ENCODE measurements around the gene MKNK2. TPM values are rescaled to one million over a fixed set of nuclear protein-coding genes. Genes with fewer than 3 reads are reported as not detected.
"Not testable (repeated sequence)": the region's sequence is repeated elsewhere in the genome, so short reads cannot be mapped to it uniquely, and the experiment has no call there.

Gene MKNK2
- total RNA-seq, 1 donor from 2014 or later: 97.1 TPM

DNA sequence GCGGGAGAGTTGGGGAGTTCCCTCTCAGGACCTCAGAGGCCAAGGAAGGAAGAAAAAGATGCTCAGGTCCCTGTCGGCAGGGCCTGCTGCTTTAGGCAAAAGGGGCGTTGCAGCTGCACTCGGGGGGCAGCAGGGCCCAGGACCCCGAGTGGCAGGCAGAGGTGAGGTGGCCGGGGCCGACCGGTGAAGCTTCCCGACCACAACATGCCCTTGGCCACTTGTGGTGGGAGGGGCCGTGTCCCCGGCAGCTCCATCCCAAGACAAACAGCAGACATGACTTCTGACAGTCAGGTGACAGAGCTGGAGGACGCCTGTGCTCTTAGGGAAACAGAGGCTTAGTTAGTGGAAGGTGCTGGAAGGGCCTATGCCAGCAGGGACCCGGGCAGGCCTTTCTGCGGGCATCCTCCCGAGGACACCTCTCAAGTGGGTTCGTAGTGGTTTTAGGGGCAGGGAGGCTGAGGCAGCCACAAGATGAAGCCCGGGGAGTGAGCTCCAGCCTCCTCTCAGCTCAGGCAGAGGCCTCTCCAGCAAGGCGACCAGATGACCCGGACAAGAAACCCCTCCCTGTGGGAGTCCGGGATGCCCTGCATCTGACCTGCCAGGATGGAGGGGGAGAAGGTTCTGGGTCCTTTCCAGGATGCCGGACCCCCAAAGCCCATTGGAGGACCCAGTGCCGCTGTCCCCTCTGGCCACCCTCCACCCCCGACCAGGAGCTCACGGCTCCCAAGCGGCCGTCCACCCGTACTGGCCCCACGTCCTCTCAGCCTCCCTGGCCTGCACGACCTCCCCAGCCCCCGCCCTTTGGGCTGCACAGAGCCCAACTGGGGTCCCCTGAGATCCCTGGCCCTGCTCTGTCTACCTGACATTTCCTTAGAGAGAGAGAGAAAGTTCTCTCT, 59.8 kb downstream of the MKNK2 start:
- Mint-ChIP-seq H3K27ac (no peak overlapping the region), H3K27me3 (ENCODE audit: low read depth) (no peaks in the 10 kb centered on the region), H3K9me3 (no peaks in the 10 kb centered on the region), H3K4me3 (no peak overlapping the region), H3K4me1 (no peaks in the 10 kb centered on the region), H3K36me3 (peaks cover 24% of the 10 kb centered on the region)
- no peak for TF ChIP-seq CTCF (IDR thresholded peaks at IDR 0.05; ENCODE audit: unreplicated experiment)
- DNase-seq (ENCODE audit: low spot score in 2 of 2, unreplicated experiment in 2 of 2): no peak

DNA sequence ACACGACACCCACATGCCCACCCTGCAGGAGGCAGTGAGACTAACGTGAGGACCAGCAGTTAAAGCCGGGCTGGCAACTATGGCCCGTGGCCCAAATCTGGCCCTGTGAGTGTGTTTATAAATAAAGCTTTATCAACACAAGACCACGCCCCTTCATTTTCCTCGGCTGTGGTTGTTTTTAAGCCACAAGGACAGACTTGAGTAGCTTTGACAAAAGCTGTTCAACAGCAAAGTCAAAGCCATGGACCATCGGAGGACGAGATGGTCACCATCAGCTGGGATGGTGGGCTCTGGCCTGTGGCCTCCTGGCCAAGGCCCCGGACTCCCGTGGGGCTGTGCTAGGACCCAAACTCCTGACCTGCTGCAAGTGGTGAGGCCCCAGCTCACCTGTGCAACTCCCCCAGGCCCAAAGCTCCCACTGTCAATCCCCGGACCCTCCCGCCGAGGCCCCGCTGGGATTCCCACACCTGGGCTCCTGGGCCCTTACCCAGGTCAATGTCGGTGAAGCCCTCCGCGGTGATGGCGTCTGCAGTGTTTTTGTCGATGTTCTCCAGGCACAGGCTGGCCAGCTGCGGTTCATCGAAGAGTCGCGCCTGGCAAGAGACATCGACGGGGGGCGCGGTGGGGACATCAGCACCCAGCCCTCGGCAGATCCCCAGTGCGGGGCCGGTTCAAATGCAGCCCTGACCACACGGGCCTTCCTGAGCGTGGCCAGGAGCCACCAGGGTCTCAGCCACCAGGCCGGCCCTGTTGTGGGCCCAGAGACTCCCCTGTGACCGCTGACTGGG, 60.6 kb downstream of the MKNK2 start:
- H3K27ac Mint-ChIP-seq: no peak overlapping the region
- DNase-seq (ENCODE audit: low spot score in 2 of 2, unreplicated experiment in 2 of 2): no peak
- no peaks in the 10 kb centered on the region for H3K4me1 Mint-ChIP-seq
- no peak overlapping the region for H3K4me3 Mint-ChIP-seq
- no peaks in the 10 kb centered on the region for H3K9me3 Mint-ChIP-seq
- TF ChIP-seq CTCF (IDR thresholded peaks at IDR 0.05; ENCODE audit: unreplicated experiment): no peak
- peaks cover 20% of the 10 kb centered on the region for H3K36me3 Mint-ChIP-seq
- H3K27me3 Mint-ChIP-seq (ENCODE audit: low read depth): no peaks in the 10 kb centered on the region

- Mint-ChIP-seq H3K4me3 (no peak overlapping the region), H3K27ac (no peak overlapping the region), H3K27me3 (ENCODE audit: low read depth) (no peaks in the 10 kb centered on the region), H3K9me3 (no peaks in the 10 kb centered on the region), H3K36me3 (peaks cover 21% of the 10 kb centered on the region), H3K4me1 (no peaks in the 10 kb centered on the region)
- TF ChIP-seq CTCF (IDR thresholded peaks at IDR 0.05; ENCODE audit: unreplicated experiment): no peak
- DNase-seq (ENCODE audit: low spot score in 2 of 2, unreplicated experiment in 2 of 2): no peak
Observed at GRCh38 chr19:1989513-1990229, 61.4 kb downstream of the MKNK2 start.

DNA sequence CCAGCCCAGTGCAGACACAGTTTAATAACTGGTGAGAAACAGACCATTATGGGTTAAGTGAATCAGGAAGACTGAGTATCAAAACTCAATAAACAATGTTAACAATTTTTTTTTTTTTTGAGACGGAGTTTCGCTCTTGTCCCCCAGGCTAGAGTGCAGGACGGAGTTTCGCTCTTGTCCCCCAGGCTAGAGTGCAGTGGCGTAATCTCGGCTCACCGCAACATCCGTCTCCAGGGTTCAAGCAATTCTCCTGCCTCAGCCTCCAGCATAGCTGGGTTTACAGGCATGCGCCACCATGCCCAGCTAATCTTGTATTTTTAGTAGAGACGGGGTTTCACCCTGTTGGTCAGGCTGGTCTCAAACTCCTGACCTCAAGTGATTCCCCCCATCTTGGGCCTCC, 62.6 kb downstream of the MKNK2 start:
- not testable (repeated sequence) for H3K27me3 Mint-ChIP-seq (ENCODE audit: low read depth); H3K4me1 Mint-ChIP-seq; DNase-seq (ENCODE audit: low spot score in 2 of 2, unreplicated experiment in 2 of 2); H3K4me3 Mint-ChIP-seq; H3K9me3 Mint-ChIP-seq
- Mint-ChIP-seq H3K36me3 (peaks cover 18% of the 10 kb centered on the region), H3K27ac (peak overlapping the region; percentile 43)

Other genes with a start within 250 kb of the MKNK2 start
- 2.2 to 2.4 TPM (median 2.3 TPM) in 3 replicates for gene ATP8B3, start 239.0 kb downstream of the MKNK2 start, total RNA-seq
- gene REXO1, start 202.8 kb downstream of the MKNK2 start, total RNA-seq: 41.6 to 46.6 TPM (median 44.3 TPM) in 3 replicates
- 22.0 to 24.1 TPM (median 23.5 TPM) in 3 replicates for gene KLF16, start 187.7 kb downstream of the MKNK2 start, total RNA-seq
- gene ABHD17A, start 165.7 kb downstream of the MKNK2 start, total RNA-seq: 59.4 to 67.2 TPM (median 62.0 TPM) in 3 replicates
- 14.2 to 17.2 TPM (median 15.5 TPM) in 3 replicates for gene ADAT3, start 145.8 kb downstream of the MKNK2 start, total RNA-seq
- gene SCAMP4, start 145.8 kb downstream of the MKNK2 start, total RNA-seq: 93.5 to 97.7 TPM (median 93.5 TPM) in 3 replicates
- gene CSNK1G2, start 110.1 kb downstream of the MKNK2 start, total RNA-seq: 79.1 to 84.0 TPM (median 81.8 TPM) in 3 replicates
- 112 to 118 TPM (median 114 TPM) in 3 replicates for gene BTBD2, start 35.5 kb downstream of the MKNK2 start, total RNA-seq
- 33.0 to 34.7 TPM (median 34.1 TPM) in 3 replicates for gene MOB3A, start 45.1 kb upstream of the MKNK2 start, total RNA-seq
- gene IZUMO4, start 45.7 kb upstream of the MKNK2 start, total RNA-seq: 11.0 to 14.4 TPM (median 13.8 TPM) in 3 replicates
- gene AP3D1, start 100.3 kb upstream of the MKNK2 start, total RNA-seq: 107 to 116 TPM (median 115 TPM) in 3 replicates
- 54.1 to 59.1 TPM (median 58.2 TPM) in 3 replicates for gene DOT1L, start 112.7 kb upstream of the MKNK2 start, total RNA-seq
- 73.4 to 75.6 TPM (median 73.8 TPM) in 3 replicates for gene PLEKHJ1, start 185.1 kb upstream of the MKNK2 start, total RNA-seq
- gene SF3A2, start 185.6 kb upstream of the MKNK2 start, total RNA-seq: 142 to 156 TPM (median 146 TPM) in 3 replicates
- 42.4 to 50.1 TPM (median 44.5 TPM) in 3 replicates for gene AMH, start 198.1 kb upstream of the MKNK2 start, total RNA-seq
- gene JSRP1, start 205.2 kb upstream of the MKNK2 start, total RNA-seq: 0.80 TPM in 1 of 3 replicates, not detected in the others
- 0.11 TPM in 1 of 3 replicates, not detected in the others for gene PEAK3, start 230.9 kb upstream of the MKNK2 start, total RNA-seq

Data from mesothelial cell of epicardium (in vitro differentiated cells).